SK-N-SH (cell line): ENCODE data around the gene ZFP90. TPM values are rescaled to one million over a fixed set of nuclear protein-coding genes. Genes with fewer than 3 reads are reported as not detected.

ENCODE experiments used
- CTCF ChIA-PET: fragments of 300-600, 350-600 bp; formaldehyde crosslinking; extraction: SDS; loops from one replicate; lab custom pipeline; 2021; lab: Yijun Ruan, JAX
- POLR2A ChIA-PET: fragments of 350-600 bp; sonication (Branson Sonifier 250); formaldehyde crosslinking; extraction: SDS; loops from one replicate; lab custom pipeline; 2020; ENCODE audit warnings: antibody characterized with exemption, inconsistent platforms; lab: Yijun Ruan, JAX
- DNase-seq: peaks from one replicate; pipeline ENCODE4 v3.0.0; 2012
- H2AFZ ChIP-seq: fragments of 200-600 bp; sonication (generic); 2 replicates; pipeline ENCODE4 v1.8.1; 2016; ENCODE audit warnings: antibody characterized with exemption, mild to moderate bottlenecking, low read depth
- H3F3A ChIP-seq: fragments of 200-600 bp; sonication (generic); replicated peaks from 2 replicates; pipeline ENCODE3; 2016; ENCODE audit warnings: antibody characterized with exemption, mild to moderate bottlenecking; ENCODE audit not compliant: insufficient read depth
- H3K27ac ChIP-seq, 2 experiments: fragments of 200-500 bp in 1 of 2; fragments of 200-600 bp in 1 of 2; sonication (Bioruptor generic) in 1 of 2; sonication (generic), shearing (Covaris generic) in 1 of 2; 2 replicates each; pipeline versions ENCODE4 v1.5.1 to v1.6.1; 2014 to 2016; ENCODE audit warnings: low read depth in 2 of 2, inconsistent platforms in 1 of 2, low read length in 1 of 2, mild to moderate bottlenecking in 1 of 2, mixed read lengths in 1 of 2
- H3K27me3 ChIP-seq: fragments of 200-600 bp; sonication (generic), shearing (Covaris generic); 2 replicates; pipeline ENCODE4 v1.6.1; 2016; ENCODE audit warnings: mixed run types; ENCODE audit not compliant: insufficient read depth
- H3K36me3 ChIP-seq, 2 experiments: fragments of 200-500 bp in 1 of 2; fragments of 200-600 bp in 1 of 2; sonication (Bioruptor generic) in 1 of 2; sonication (generic) in 1 of 2; replicated peaks in 1 of 2; 2 replicates each; pipeline versions ENCODE3 to v1.5.1; 2014 to 2016; ENCODE audit warnings: low read length in 1 of 2, mild to moderate bottlenecking in 1 of 2; ENCODE audit not compliant: insufficient read depth in 2 of 2, control insufficient read depth in 1 of 2
- H3K4me1 ChIP-seq, 2 experiments: fragments of 200-500 bp in 1 of 2; fragments of 200-600 bp in 1 of 2; sonication (Bioruptor generic) in 1 of 2; sonication (generic), shearing (Covaris generic) in 1 of 2; 2 replicates each; pipeline versions ENCODE4 v1.5.1 to v1.6.1; 2014 to 2016; ENCODE audit warnings: low read depth in 1 of 2, low read length in 1 of 2, mixed run types in 1 of 2; ENCODE audit not compliant: insufficient read depth in 2 of 2, control insufficient read depth in 1 of 2
- H3K4me2 ChIP-seq: fragments of 200-600 bp; sonication (generic), shearing (Covaris generic); 2 replicates; pipeline ENCODE4 v1.6.1; 2017; ENCODE audit warnings: mixed run types
- H3K4me3 ChIP-seq, 2 experiments: fragments of 200-500 bp in 1 of 2; fragments of 200-600 bp in 1 of 2; sonication (Bioruptor generic) in 1 of 2; sonication (generic), shearing (Covaris generic) in 1 of 2; 2 replicates each; pipeline versions ENCODE4 v1.5.1 to v1.8.1; 2014 to 2016; ENCODE audit warnings: low read depth in 2 of 2, inconsistent platforms in 1 of 2, low read length in 1 of 2, mild to moderate bottlenecking in 1 of 2, mixed read lengths in 1 of 2, moderate library complexity in 1 of 2
- H3K79me2 ChIP-seq: fragments of 200-600 bp; sonication (generic); 2 replicates; pipeline ENCODE4 v1.8.1; 2017; ENCODE audit warnings: mild to moderate bottlenecking; ENCODE audit not compliant: insufficient read depth
- H3K9ac ChIP-seq: fragments of 200-600 bp; sonication (generic); 2 replicates; pipeline ENCODE4 v1.6.1; 2017; ENCODE audit warnings: mixed run types
- H3K9me2 ChIP-seq: fragments of 200-600 bp; sonication (generic); 2 replicates; pipeline ENCODE4 v1.6.1; 2017; ENCODE audit warnings: mixed run types
- H3K9me3 ChIP-seq: fragments of 200-600 bp; sonication (generic); 2 replicates; pipeline ENCODE4 v1.6.1; 2017; ENCODE audit warnings: mixed run types, mild to moderate bottlenecking, moderate library complexity
- H4K20me1 ChIP-seq: fragments of 200-600 bp; sonication (generic); 2 replicates; pipeline ENCODE4 v1.6.1; 2017; ENCODE audit warnings: mild to moderate bottlenecking, mixed run types; ENCODE audit not compliant: insufficient read depth
- CHD2 ChIP-seq: fragments of 150-350 bp; IDR thresholded peaks from 2 replicates; pipeline ENCODE4 v1.6.1; 2018; ENCODE audit warnings: low read length; ENCODE audit not compliant: partially characterized antibody
- CTCF ChIP-seq: fragments of 200-600 bp; sonication (generic); IDR thresholded peaks from 2 replicates; pipeline ENCODE4 v1.6.1; 2017; ENCODE audit warnings: antibody characterized with exemption, mild to moderate bottlenecking, moderate library complexity
- ELF1 ChIP-seq: IDR thresholded peaks from 2 replicates; pipeline ENCODE4 v1.4.0; 2012
- EP300 ChIP-seq, 2 experiments: IDR thresholded peaks; 2 replicates each; pipeline versions ENCODE4 v1.4.0 to v1.6.1; 2012; ENCODE audit warnings: borderline replicate concordance in 1 of 2, low read depth in 1 of 2, low read length in 1 of 2
- EZH2phosphoT487 ChIP-seq: fragments of 200-600 bp; sonication (generic); IDR thresholded peaks from 2 replicates; pipeline ENCODE4 v1.6.1; 2017; ENCODE audit warnings: low read depth, mixed run types, mild to moderate bottlenecking, antibody characterized with exemption, moderate library complexity, borderline replicate concordance
- FOSL2 ChIP-seq: IDR thresholded peaks from 2 replicates; pipeline ENCODE4 v1.4.0; 2012; ENCODE audit warnings: low read depth, mild to moderate bottlenecking, moderate library complexity, borderline replicate concordance
- FOXM1 ChIP-seq: IDR thresholded peaks from 2 replicates; pipeline ENCODE4 v1.4.0; 2012; ENCODE audit warnings: low read depth, mild to moderate bottlenecking
- GATA2 ChIP-seq: sonication (generic); formaldehyde crosslinking; IDR thresholded peaks from 2 replicates; pipeline ENCODE4 v1.5.0; 2020; ENCODE audit warnings: mild to moderate bottlenecking, missing genetic modification reagents
- JUND ChIP-seq: IDR thresholded peaks from 2 replicates; pipeline ENCODE4 v1.4.0; 2012
- MAX ChIP-seq: IDR thresholded peaks from 2 replicates; pipeline ENCODE4 v1.4.0; 2012; ENCODE audit warnings: low read depth
- NFIC ChIP-seq: IDR thresholded peaks from 2 replicates; pipeline ENCODE4 v1.4.0; 2012; ENCODE audit warnings: borderline replicate concordance
- NRF1 ChIP-seq: IDR thresholded peaks from 2 replicates; pipeline ENCODE4 v1.6.1; 2012; ENCODE audit warnings: low read depth, mild to moderate bottlenecking, low read length
- POLR2AphosphoS5 ChIP-seq: IDR thresholded peaks from 2 replicates; pipeline ENCODE4 v1.6.1; 2012; ENCODE audit warnings: low read depth, low read length
- RAD21 ChIP-seq: IDR thresholded peaks from 2 replicates; pipeline ENCODE4 v1.6.1; 2012; ENCODE audit warnings: mild to moderate bottlenecking, low read length
- REST ChIP-seq: IDR thresholded peaks from 2 replicates; pipeline ENCODE4 v1.6.1; 2012; ENCODE audit warnings: mild to moderate bottlenecking, low read depth, low read length, moderate library complexity
- RFX5 ChIP-seq: IDR thresholded peaks from 2 replicates; pipeline ENCODE4 v1.6.1; 2012; ENCODE audit warnings: mild to moderate bottlenecking, improper control_type of control experiment, low read length
- SIN3A ChIP-seq: IDR thresholded peaks from 2 replicates; pipeline ENCODE4 v1.6.1; 2012; ENCODE audit warnings: low read depth, mild to moderate bottlenecking, low read length, moderate library complexity, borderline replicate concordance
- SMC3 ChIP-seq: IDR thresholded peaks from 2 replicates; pipeline ENCODE4 v1.6.1; 2012; ENCODE audit warnings: low read depth, low read length, improper control_type of control experiment
- TAF1 ChIP-seq: IDR thresholded peaks from 2 replicates; pipeline ENCODE4 v1.6.1; 2012; ENCODE audit warnings: low read depth, mild to moderate bottlenecking, low read length, moderate library complexity, borderline replicate concordance
- TCF12 ChIP-seq: IDR thresholded peaks from 2 replicates; pipeline ENCODE4 v1.4.0; 2012
- TEAD4 ChIP-seq: IDR thresholded peaks from 2 replicates; pipeline ENCODE4 v1.4.0; 2012; ENCODE audit warnings: mild to moderate bottlenecking, borderline replicate concordance; ENCODE audit not compliant: insufficient read depth
- USF1 ChIP-seq: IDR thresholded peaks from 2 replicates; pipeline ENCODE4 v1.4.0; 2012; ENCODE audit warnings: low read depth, borderline replicate concordance
- USF2 ChIP-seq: fragments of 150-350 bp; IDR thresholded peaks from 2 replicates; pipeline ENCODE4 v1.6.1; 2017; ENCODE audit warnings: antibody characterized with exemption, low read length, low read depth, borderline replicate concordance
- ZBTB33 ChIP-seq: IDR thresholded peaks from 2 replicates; pipeline ENCODE4 v1.4.0; 2012; ENCODE audit warnings: low read depth, borderline replicate concordance
- WGBS: methylation state at CpG from one replicate; pipeline ENCODE4 v1.1.6; 2017; ENCODE audit warnings: low lambda C conversion rate; 5-methylcytosine and 5-hydroxymethylcytosine counted together
- polyA plus RNA-seq, 3 experiments: library from polyadenylated mRNA; depleted of rRNA; stranded (reverse); fragments of >200 nt; gene quantifications; 2 replicates each; pipeline ENCODE4 v1.2.3, GENCODE V29; 2012

Gene ZFP90
- polyA plus RNA-seq, 1 of the 3 experiments (the other 2 are of a cell fraction), result 9.9 TPM

GRCh38 chr16:68528686-68529379 is 10.3 kb upstream of the ZFP90 start:
- Histone ChIP-seq H4K20me1 (no peaks in the 10 kb centered on the region), H3K4me3 (peak overlapping the region; percentile 27 to 78; a peak in 3 of 4 replicates), H3K9me2 (no peaks in the 10 kb centered on the region), H3K27me3 (no peaks in the 10 kb centered on the region), H3K27ac (no peak overlapping the region), H3K9me3 (no peaks in the 10 kb centered on the region), H3K36me3 (no peaks in the 10 kb centered on the region), H2AFZ (peak overlapping the region; percentile 97), H3K4me1 (peaks cover 10 to 14% of the 10 kb centered on the region in 2 experiments; a peak in 2 of 4 replicates), H3K9ac (no peak overlapping the region), H3F3A (no peaks in the 10 kb centered on the region), H3K4me2 (peak overlapping the region; percentile 91), H3K79me2 (no peaks in the 10 kb centered on the region)
- ChIA-PET CTCF (interaction anchor here (0.6 to 5.2 kb wide), 91 partner anchors 8 to 874 kb away, joined by 3 to 51 read pairs (median 4); partner anchors contain the start of genes CHTF8, HAS3, SMPD3 and TANGO6), POLR2A (no interaction called here)
- WGBS, result 15% methylated on average over 16 of the region's 29 CpGs
- DNase-seq, result peak; percentile 89
- TF ChIP-seq SMC3, result peak; percentile 80
- no peak for TF ChIP-seq ZBTB33
- peak; percentile 70 for TF ChIP-seq CHD2
- TF ChIP-seq MAX, result peak; percentile 89
- TF ChIP-seq RAD21, result peak; percentile 94
- no peak for TF ChIP-seq FOXM1
- no peak for TF ChIP-seq EP300 (IDR thresholded peaks at IDR 0.05; ENCODE audit: borderline replicate concordance in 1 of 2, low read depth in 1 of 2, low read length in 1 of 2)
- TF ChIP-seq NRF1, result no peak; the same call in 1 of the 2 replicates
- TF ChIP-seq SIN3A, result peak; percentile 70; the same call in 1 of the 2 replicates
- TF ChIP-seq TEAD4, result no peak
- no peak for TF ChIP-seq RFX5
- TF ChIP-seq ELF1, result no peak
- no peak for TF ChIP-seq POLR2AphosphoS5
- peak; percentile 80 for TF ChIP-seq CTCF
- no peak for TF ChIP-seq GATA2 (CRISPR knock-in tag)
- no peak for TF ChIP-seq USF2
- TF ChIP-seq TCF12, result no peak
- TF ChIP-seq NFIC, result no peak
- TF ChIP-seq FOSL2, result no peak
- TF ChIP-seq USF1, result no peak
- no peak for TF ChIP-seq TAF1
- no peak for TF ChIP-seq EZH2phosphoT487
- TF ChIP-seq JUND, result no peak
- TF ChIP-seq REST, result no peak
